Trophoblast cell (in vitro differentiated cells and primary cell): ENCODE data around the gene HCN1.

Experiments used
- DNase-seq, 2 donors: peaks; one replicate each; pipeline ENCODE4 v3.0.0-alpha.2; 2016
- H2AFZ ChIP-seq: 2 replicates; pipeline ENCODE4 v1.6.1; 2013; ENCODE audit warnings: low read length, moderate library complexity, mild to moderate bottlenecking; ENCODE audit not compliant: insufficient read depth, poor library complexity
- H2AK5ac ChIP-seq: 2 replicates; pipeline ENCODE4 v1.6.1; 2013; ENCODE audit warnings: mild to moderate bottlenecking, low read length
- H2BK120ac ChIP-seq: 2 replicates; pipeline ENCODE4 v1.6.1; 2013; ENCODE audit warnings: low read length, mild to moderate bottlenecking, moderate library complexity; ENCODE audit not compliant: insufficient read depth, poor library complexity
- H2BK12ac ChIP-seq: 2 replicates; pipeline ENCODE4 v1.6.1; 2013; ENCODE audit warnings: mild to moderate bottlenecking, low read length, moderate library complexity
- H2BK5ac ChIP-seq: 2 replicates; pipeline ENCODE4 v1.6.1; 2013; ENCODE audit warnings: low read length, low read depth, moderate library complexity, mild to moderate bottlenecking; ENCODE audit not compliant: poor library complexity
- H3K14ac ChIP-seq: 2 replicates; pipeline ENCODE4 v1.6.1; 2013; ENCODE audit warnings: mild to moderate bottlenecking, low read length
- H3K18ac ChIP-seq: 2 replicates; pipeline ENCODE4 v1.6.1; 2013; ENCODE audit warnings: mild to moderate bottlenecking, low read length
- H3K23ac ChIP-seq: 2 replicates; pipeline ENCODE4 v1.6.1; 2013; ENCODE audit warnings: low read length
- H3K27ac ChIP-seq: 2 replicates; pipeline ENCODE4 v1.5.1; 2013; ENCODE audit warnings: low read depth, mild to moderate bottlenecking, inconsistent platforms, low read length, moderate library complexity
- H3K27me3 ChIP-seq: 2 replicates; pipeline ENCODE4 v1.6.1; 2013; ENCODE audit warnings: inconsistent platforms, mild to moderate bottlenecking, low read length, moderate library complexity; ENCODE audit not compliant: insufficient read depth
- H3K36me3 ChIP-seq, 2 experiments: 1 replicate in 1 of 2; 2 replicates in 1 of 2; pipeline ENCODE4 v1.6.1; 2013; ENCODE audit warnings: low read length in 2 of 2, mild to moderate bottlenecking in 2 of 2, moderate library complexity in 1 of 2; ENCODE audit not compliant: insufficient read depth in 2 of 2, control insufficient read depth in 1 of 2
- H3K4ac ChIP-seq: 2 replicates; pipeline ENCODE4 v1.6.1; 2013; ENCODE audit warnings: low read depth, mild to moderate bottlenecking, low read length, moderate library complexity
- H3K4me1 ChIP-seq, 2 experiments: 1 replicate in 1 of 2; 2 replicates in 1 of 2; pipeline ENCODE4 v1.6.1; 2013; ENCODE audit warnings: low read length in 2 of 2, mild to moderate bottlenecking in 2 of 2, moderate library complexity in 1 of 2; ENCODE audit not compliant: insufficient read depth in 2 of 2, control insufficient read depth in 1 of 2
- H3K4me2 ChIP-seq: 2 replicates; pipeline ENCODE4 v1.6.1; 2013; ENCODE audit warnings: inconsistent platforms, mild to moderate bottlenecking, low read length, moderate library complexity
- H3K4me3 ChIP-seq: 2 replicates; pipeline ENCODE4 v1.5.1; 2013; ENCODE audit warnings: mild to moderate bottlenecking, low read depth, low read length, inconsistent platforms
- H3K79me1 ChIP-seq: one replicate; pipeline ENCODE4 v1.6.1; 2013; ENCODE audit warnings: low read length
- H3K79me2 ChIP-seq: 2 replicates; pipeline ENCODE4 v1.6.1; 2013; ENCODE audit warnings: low read length, mild to moderate bottlenecking; ENCODE audit not compliant: control insufficient read depth, insufficient read depth, poor library complexity
- H3K9ac ChIP-seq: 2 replicates; pipeline ENCODE4 v1.6.1; 2013; ENCODE audit warnings: mild to moderate bottlenecking, low read length
- H3K9me3 ChIP-seq: 2 replicates; pipeline ENCODE4 v1.6.1; 2013; ENCODE audit warnings: low read depth, mild to moderate bottlenecking, control low read depth, inconsistent platforms, low read length; ENCODE audit not compliant: insufficient read depth
- H4K12ac ChIP-seq: 2 replicates; pipeline ENCODE4 v1.6.1; 2013; ENCODE audit warnings: low read depth, mild to moderate bottlenecking, low read length, moderate library complexity
- H4K8ac ChIP-seq: 2 replicates; pipeline ENCODE4 v1.6.1; 2013; ENCODE audit warnings: low read depth, mild to moderate bottlenecking, low read length, moderate library complexity
- H4K91ac ChIP-seq: one replicate; pipeline ENCODE4 v1.6.1; 2013; ENCODE audit warnings: low read depth, mild to moderate bottlenecking, low read length, moderate library complexity
- WGBS: extraction: QIAGEN DNeasy Blood & Tissue Kit; methylation state at CpG from one replicate; pipeline ENCODE4 v1.1.7; 2013; ENCODE audit warnings: missing lambda C conversion rate; ENCODE audit not compliant: insufficient read length, insufficient coverage; ENCODE audit errors: extremely low coverage; 5-methylcytosine and 5-hydroxymethylcytosine counted together

The HCN1 gene

GRCh38 chr5:45252541-45252940, 443.6 kb downstream of the HCN1 start:
- Histone ChIP-seq H3K4ac (no peak overlapping the region), H3K4me2 (no peak overlapping the region), H3K9me3 (no peaks in the 10 kb centered on the region), H3K27me3 (no peaks in the 10 kb centered on the region), H3K18ac (no peak overlapping the region), H3K9ac (no peak overlapping the region), H3K36me3 (no peaks in the 10 kb centered on the region), H2BK120ac (no peak overlapping the region), H2AFZ (no peak overlapping the region), H3K14ac (no peak overlapping the region), H2BK12ac (no peak overlapping the region), H3K27ac (no peak overlapping the region), H3K79me1 (no peaks in the 10 kb centered on the region), H3K23ac (no peak overlapping the region), H3K4me3 (no peak overlapping the region), H2AK5ac (no peak overlapping the region), H2BK5ac (no peak overlapping the region), H4K8ac (no peak overlapping the region), H3K4me1 (no peaks in the 10 kb centered on the region), H3K79me2 (no peaks in the 10 kb centered on the region), H4K12ac (no peak overlapping the region), H4K91ac (no peak overlapping the region)
- WGBS = no CpG with 5 or more reads among the region's 3 CpGs
- no peak for DNase-seq

- Histone ChIP-seq H3K4ac (no peak overlapping the region), H3K36me3 (no peaks in the 10 kb centered on the region), H3K4me3 (no peak overlapping the region), H3K79me1 (no peaks in the 10 kb centered on the region), H4K91ac (no peak overlapping the region), H3K4me2 (no peak overlapping the region), H3K9ac (no peak overlapping the region), H2BK12ac (no peak overlapping the region), H2AK5ac (no peak overlapping the region), H3K18ac (no peak overlapping the region), H3K4me1 (no peaks in the 10 kb centered on the region), H3K27ac (no peak overlapping the region), H3K9me3 (peaks cover 3% of the 10 kb centered on the region), H3K79me2 (no peaks in the 10 kb centered on the region), H2BK5ac (no peak overlapping the region), H3K27me3 (no peaks in the 10 kb centered on the region), H2BK120ac (no peak overlapping the region), H3K23ac (no peak overlapping the region), H4K12ac (no peak overlapping the region), H2AFZ (no peak overlapping the region), H4K8ac (no peak overlapping the region), H3K14ac (no peak overlapping the region)
- WGBS = no CpG with 5 or more reads among the region's 25 CpGs
- no peak for DNase-seq
Measured at GRCh38 chr5:45225571-45226031, 470.6 kb downstream of the HCN1 start.

GRCh38 chr5:45205403-45205961, 490.7 kb downstream of the HCN1 start:
- no peaks in the 10 kb centered on the region for H3K79me2 ChIP-seq
- H3K27me3 ChIP-seq = no peaks in the 10 kb centered on the region
- H2BK5ac ChIP-seq = no peak overlapping the region
- no peak overlapping the region for H3K27ac ChIP-seq
- no peak overlapping the region for H3K4ac ChIP-seq
- no peaks in the 10 kb centered on the region for H3K79me1 ChIP-seq
- H4K91ac ChIP-seq = no peak overlapping the region
- no peaks in the 10 kb centered on the region for H3K9me3 ChIP-seq
- no peak overlapping the region for H2BK12ac ChIP-seq
- no peak for DNase-seq
- H4K8ac ChIP-seq = no peak overlapping the region
- H2AK5ac ChIP-seq = no peak overlapping the region
- no peak overlapping the region for H4K12ac ChIP-seq
- H3K14ac ChIP-seq = no peak overlapping the region
- no peak overlapping the region for H3K23ac ChIP-seq
- no peak overlapping the region for H2BK120ac ChIP-seq
- H3K4me3 ChIP-seq = no peak overlapping the region
- no CpG with 5 or more reads among the region's 4 CpGs for WGBS
- H3K9ac ChIP-seq = no peak overlapping the region
- no peak overlapping the region for H3K4me2 ChIP-seq
- H3K4me1 ChIP-seq = no peaks in the 10 kb centered on the region
- H3K18ac ChIP-seq = no peak overlapping the region
- no peaks in the 10 kb centered on the region for H3K36me3 ChIP-seq
- no peak overlapping the region for H2AFZ ChIP-seq
